ENCODE measurements around the gene FAM222A.

- no peak for TF ChIP-seq CTCF (conservative IDR thresholded peaks at IDR 0.05)
- no peak for TF ChIP-seq EZH2 (IDR thresholded peaks at IDR 0.05; ENCODE audit: low read depth)
Observed at GRCh38 chr12:109680264-109681005, 33.2 kb upstream of the FAM222A start.

Measured in PC-9 (cell line).